GM19099 (cell line): Measurements from ENCODE around the gene KRT86.

ENCODE experiments used
- POLR2A ChIP-seq: IDR thresholded peaks from 3 replicates; pipeline ENCODE4 v1.6.1; 2011; ENCODE audit warnings: low read depth; ENCODE audit not compliant: insufficient read length; ENCODE audit errors: extremely low read depth

KRT86 gene

DNA sequence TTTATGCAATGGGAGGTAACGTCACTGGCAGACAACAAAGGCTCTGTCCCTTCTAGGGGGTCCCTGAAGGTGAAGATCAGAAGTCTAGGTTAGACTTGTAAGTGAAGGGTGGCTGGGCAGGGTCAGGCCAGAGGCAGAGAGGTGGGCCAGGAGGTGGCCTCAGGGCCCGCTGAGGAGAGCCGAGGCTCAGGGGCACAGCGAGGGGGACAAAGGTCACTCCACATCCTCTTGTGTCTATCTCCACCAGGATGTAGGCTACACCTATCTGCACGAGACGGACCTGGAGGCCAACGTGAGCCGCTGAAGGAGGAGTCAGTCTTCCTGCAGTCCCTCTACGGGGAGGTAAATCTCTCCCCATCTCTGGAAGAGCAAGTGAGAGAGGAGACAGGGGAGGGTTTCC, 72.6 kb downstream of the KRT86 start:
- no peak for TF ChIP-seq POLR2A

- no peak for TF ChIP-seq POLR2A
These were observed 73.4 kb downstream of the KRT86 start for GRCh38 chr12:52347551-52348510.

GRCh38 chr12:52349196-52349595, 74.8 kb downstream of the KRT86 start:
- TF ChIP-seq POLR2A, result no peak

- TF ChIP-seq POLR2A, result no peak
These were observed 75.7 kb downstream of the KRT86 start for GRCh38 chr12:52350021-52350620.

GRCh38 chr12:52350786-52351185, 76.3 kb downstream of the KRT86 start:
- no peak for TF ChIP-seq POLR2A

- no peak for TF ChIP-seq POLR2A
These were observed 77.0 kb downstream of the KRT86 start for GRCh38 chr12:52351196-52352059.

DNA sequence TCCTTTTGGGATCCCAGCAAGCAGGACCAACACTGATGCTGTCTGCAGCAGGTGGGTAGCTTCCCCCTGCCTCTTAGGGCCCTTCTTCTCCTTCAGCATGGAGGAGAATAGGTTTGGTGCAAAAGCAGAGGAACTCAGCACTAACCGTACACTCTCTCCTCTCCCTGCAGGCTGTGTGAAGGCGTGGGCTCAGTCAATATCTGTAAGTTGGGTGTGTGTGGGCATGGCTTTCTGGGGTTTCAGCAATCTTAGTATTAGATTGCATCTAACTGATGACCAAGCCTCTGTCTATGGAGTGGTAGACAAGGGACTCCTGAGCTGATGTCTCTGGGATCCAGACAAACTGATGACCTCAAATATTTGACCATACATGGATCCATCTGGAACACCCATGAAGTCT, 78.5 kb downstream of the KRT86 start:
- no peak for TF ChIP-seq POLR2A

DNA sequence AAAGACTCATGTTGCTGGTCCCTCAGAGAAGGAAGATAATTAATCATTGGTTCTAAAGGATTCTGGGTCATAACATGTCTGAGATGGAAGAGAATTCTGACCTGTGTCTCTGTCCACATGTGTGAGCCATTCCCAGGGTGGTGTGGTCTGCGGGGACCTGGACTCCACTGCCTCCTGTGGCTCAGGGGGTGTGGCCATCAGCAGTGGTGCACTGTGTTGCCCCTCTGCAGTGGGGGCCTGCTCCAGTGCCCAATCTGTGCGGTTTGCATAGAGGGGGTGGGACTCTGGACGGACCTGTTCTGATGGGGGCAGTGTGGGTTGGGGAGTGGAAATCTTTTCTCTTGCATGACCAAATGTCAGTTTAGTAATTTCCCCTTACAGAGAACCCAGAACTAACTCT, 79.3 kb downstream of the KRT86 start:
- TF ChIP-seq POLR2A, result no peak

DNA sequence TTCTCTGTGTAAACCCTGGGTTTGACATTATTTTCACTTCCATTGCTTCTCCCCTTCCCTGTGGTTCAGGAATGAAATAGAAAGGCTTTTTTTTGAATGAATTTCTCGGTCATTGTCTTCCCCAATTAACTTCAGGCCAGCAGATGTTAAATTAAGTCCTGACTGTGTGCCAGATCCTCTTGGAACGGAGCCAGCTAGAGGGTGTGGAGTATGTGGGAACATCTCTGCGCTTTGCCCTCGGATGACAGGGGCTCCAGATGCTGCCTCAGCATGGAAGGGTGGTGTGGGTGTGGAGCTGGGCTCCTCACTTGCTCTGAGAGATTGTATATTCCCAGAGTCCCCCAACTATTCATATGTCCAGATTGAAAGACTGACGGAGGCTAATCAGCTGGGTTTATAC, 79.8 kb downstream of the KRT86 start:
- no peak for TF ChIP-seq POLR2A

- no peak for TF ChIP-seq POLR2A
These were observed 80.7 kb downstream of the KRT86 start for GRCh38 chr12:52355176-52355575.

GRCh38 chr12:52356031-52356761, 81.8 kb downstream of the KRT86 start:
- no peak for TF ChIP-seq POLR2A

GRCh38 chr12:52356762-52357580, 82.5 kb downstream of the KRT86 start:
- no peak for TF ChIP-seq POLR2A
